Measurements from ENCODE around the gene TEAD1. TPM values are rescaled to one million over a fixed set of nuclear protein-coding genes. Genes with fewer than 3 reads are reported as not detected.

TEAD1 gene
- total and polyA plus RNA-seq, 3 experiments from 2014 or later = 0.59 to 0.89 TPM; not detected in 1

DNA sequence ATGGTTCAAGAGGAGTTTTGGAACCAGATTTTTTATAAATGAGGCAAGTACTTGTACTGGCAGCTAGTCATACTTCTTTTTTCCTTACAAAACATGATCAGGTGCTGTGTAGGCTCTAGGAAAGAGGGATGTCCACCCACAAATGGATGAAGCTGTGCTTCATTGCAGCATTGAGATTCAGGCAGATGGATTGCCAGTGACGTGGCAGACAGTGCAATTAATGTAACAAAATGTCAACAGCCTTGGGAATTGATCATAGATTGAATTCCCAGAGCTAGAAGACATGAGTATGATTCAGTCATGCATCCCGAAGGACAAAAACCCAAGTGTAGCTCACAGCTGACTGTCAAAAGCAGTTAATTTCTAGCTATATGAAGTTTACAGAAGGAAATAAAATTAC is 235.7 kb downstream of the TEAD1 start:
- CTCF ChIA-PET = no interaction called here
- Mint-ChIP-seq H3K36me3 (no peaks in the 10 kb centered on the region), H3K4me3 (no peak overlapping the region), H3K9me3 (peaks cover 0 to 2% (median 0%) of the 10 kb centered on the region in 5 donors), H3K27ac (no peak overlapping the region), H3K4me1 (no peaks in the 10 kb centered on the region), H3K27me3 (peaks cover 15 to 30% of the 10 kb centered on the region in 2 donors)
- Histone ChIP-seq H3K36me3 (ENCODE audit: insufficient read depth, low read length) (no peaks in the 10 kb centered on the region), H3K9me3 (ENCODE audit: low read length) (no peaks in the 10 kb centered on the region), H3K27me3 (ENCODE audit: insufficient read depth, low read length, poor library complexity, severe bottlenecking) (no peaks in the 10 kb centered on the region), H3K27ac (ENCODE audit: low read depth, low read length) (no peak overlapping the region), H3K4me1 (ENCODE audit: insufficient read depth, low read length) (no peaks in the 10 kb centered on the region), H3K4me3 (ENCODE audit: low read length) (no peak overlapping the region)
- POLR2A ChIA-PET = no interaction called here
- no peak for DNase-seq

DNA sequence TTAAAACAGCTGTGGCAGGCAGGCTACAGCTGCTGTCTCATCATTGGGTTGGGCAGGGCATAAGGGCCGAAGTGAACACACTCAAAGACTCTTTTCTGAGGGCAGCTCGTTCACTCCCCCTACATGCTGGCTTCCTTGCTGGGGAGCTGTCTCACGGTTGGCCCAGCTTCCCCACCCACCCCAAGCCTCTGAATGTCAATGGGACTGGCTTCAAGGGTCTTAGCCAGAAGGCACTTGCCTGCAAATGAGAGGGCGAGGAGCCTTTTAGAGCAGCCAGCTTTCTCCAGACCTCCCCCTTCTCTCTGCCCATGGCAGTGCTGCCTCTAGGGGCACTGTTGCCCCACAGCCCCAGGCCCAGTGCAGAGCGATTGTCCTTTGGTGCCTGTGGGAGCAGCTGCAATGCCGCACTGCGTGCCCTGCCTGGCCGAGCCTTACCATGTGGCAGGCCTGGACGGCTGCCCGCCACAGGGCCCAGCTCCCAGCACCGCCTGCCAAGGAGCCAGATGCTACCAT is 240.2 kb downstream of the TEAD1 start:
- H3K27me3 ChIP-seq (ENCODE audit: insufficient read depth, low read length, poor library complexity, severe bottlenecking) = no peaks in the 10 kb centered on the region
- H3K4me1 ChIP-seq (ENCODE audit: insufficient read depth, low read length) = no peaks in the 10 kb centered on the region
- H3K4me1 Mint-ChIP-seq = no peaks in the 10 kb centered on the region
- H3K27ac ChIP-seq (ENCODE audit: low read depth, low read length) = no peak overlapping the region
- DNase-seq = no peak
- H3K27me3 Mint-ChIP-seq = peaks cover 15 to 26% of the 10 kb centered on the region in 2 donors
- no peak overlapping the region for H3K4me3 Mint-ChIP-seq
- POLR2A ChIA-PET = no interaction called here
- H3K9me3 ChIP-seq (ENCODE audit: low read length) = no peaks in the 10 kb centered on the region
- H3K36me3 ChIP-seq (ENCODE audit: insufficient read depth, low read length) = no peaks in the 10 kb centered on the region
- no peaks in the 10 kb centered on the region for H3K36me3 Mint-ChIP-seq
- H3K27ac Mint-ChIP-seq = no peak overlapping the region
- H3K9me3 Mint-ChIP-seq = peaks cover 0 to 2% (median 0%) of the 10 kb centered on the region in 5 donors
- no peak overlapping the region for H3K4me3 ChIP-seq (ENCODE audit: low read length)
- CTCF ChIA-PET = no interaction called here

DNA sequence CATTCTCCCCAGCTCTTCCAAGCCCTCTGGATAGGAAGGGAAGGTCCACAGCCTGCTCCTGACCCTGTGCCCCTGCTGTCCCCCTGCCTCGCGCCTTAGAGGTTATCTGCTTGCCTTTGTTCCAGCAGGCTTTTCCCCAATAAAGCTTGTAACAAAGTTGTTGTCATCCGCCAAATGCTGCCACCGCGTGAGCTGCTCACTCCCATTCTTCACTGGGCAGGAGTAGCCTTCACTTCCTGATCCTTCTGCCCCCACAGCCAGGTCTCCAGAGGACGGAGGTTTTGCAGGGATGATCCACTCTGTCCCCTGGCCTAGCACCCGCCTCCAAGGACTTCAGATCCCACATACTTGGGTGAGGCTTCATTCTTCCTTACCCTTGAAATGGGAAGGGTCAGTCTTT is 240.9 kb downstream of the TEAD1 start:
- Mint-ChIP-seq H3K36me3 (no peaks in the 10 kb centered on the region), H3K4me1 (no peaks in the 10 kb centered on the region), H3K4me3 (no peak overlapping the region), H3K9me3 (peaks cover 0 to 2% (median 0%) of the 10 kb centered on the region in 5 donors), H3K27me3 (peaks cover 15 to 26% of the 10 kb centered on the region in 2 donors), H3K27ac (no peak overlapping the region)
- H3K4me3 ChIP-seq (ENCODE audit: low read length) = no peak overlapping the region
- no peaks in the 10 kb centered on the region for H3K27me3 ChIP-seq (ENCODE audit: insufficient read depth, low read length, poor library complexity, severe bottlenecking)
- H3K4me1 ChIP-seq (ENCODE audit: insufficient read depth, low read length) = no peaks in the 10 kb centered on the region
- H3K36me3 ChIP-seq (ENCODE audit: insufficient read depth, low read length) = no peaks in the 10 kb centered on the region
- DNase-seq = no peak
- ChIA-PET CTCF (no interaction called here), POLR2A (no interaction called here)
- H3K9me3 ChIP-seq (ENCODE audit: low read length) = no peaks in the 10 kb centered on the region
- H3K27ac ChIP-seq (ENCODE audit: low read depth, low read length) = no peak overlapping the region

DNA sequence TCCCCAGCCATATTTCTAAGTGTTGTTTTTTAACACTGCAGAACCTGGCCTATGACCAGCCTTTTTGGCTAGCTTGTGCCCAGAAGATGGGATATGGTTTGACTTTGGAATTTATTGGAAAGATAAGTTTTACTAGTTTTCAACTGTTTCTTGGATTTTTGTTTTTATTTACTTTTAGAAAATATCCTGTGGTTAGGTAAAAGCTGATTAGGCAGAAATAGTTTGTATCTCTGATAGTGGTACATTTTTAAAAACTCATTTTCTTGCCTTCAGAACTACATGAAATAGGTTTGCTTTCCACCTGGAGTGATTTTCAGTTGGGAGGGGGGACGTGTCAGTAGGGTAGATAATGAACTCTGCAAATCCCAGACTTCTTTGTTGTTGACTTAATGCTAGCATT is 243.6 kb downstream of the TEAD1 start:
- Mint-ChIP-seq H3K27me3 (peaks cover 10 to 25% of the 10 kb centered on the region in 2 donors), H3K27ac (no peak overlapping the region), H3K4me3 (no peak overlapping the region), H3K4me1 (no peaks in the 10 kb centered on the region), H3K36me3 (no peaks in the 10 kb centered on the region), H3K9me3 (no peaks in the 10 kb centered on the region)
- CTCF ChIA-PET = no interaction called here
- Histone ChIP-seq H3K9me3 (ENCODE audit: low read length) (no peaks in the 10 kb centered on the region), H3K27ac (ENCODE audit: low read depth, low read length) (no peak overlapping the region), H3K4me3 (ENCODE audit: low read length) (no peak overlapping the region), H3K4me1 (ENCODE audit: insufficient read depth, low read length) (no peaks in the 10 kb centered on the region), H3K27me3 (ENCODE audit: insufficient read depth, low read length, poor library complexity, severe bottlenecking) (no peaks in the 10 kb centered on the region), H3K36me3 (ENCODE audit: insufficient read depth, low read length) (no peaks in the 10 kb centered on the region)
- POLR2A ChIA-PET = no interaction called here
- DNase-seq = no peak

DNA sequence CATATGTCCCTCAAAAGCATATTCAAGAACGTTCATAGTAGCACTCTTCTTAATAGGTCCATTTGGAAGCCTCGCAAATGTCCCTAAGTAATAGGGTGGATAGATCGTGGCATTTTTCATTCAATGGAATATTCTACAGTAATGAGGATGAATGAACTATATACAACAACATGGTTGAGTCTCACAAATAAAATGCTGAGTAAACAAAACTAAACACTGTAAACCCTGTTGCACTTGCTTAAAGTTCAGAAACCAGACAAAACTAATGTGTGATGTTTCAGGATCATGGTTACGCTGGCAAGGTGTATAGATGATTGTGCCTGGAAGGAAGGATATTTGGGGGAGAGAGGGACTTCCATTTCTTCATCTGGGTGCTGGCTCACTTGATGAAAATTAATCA is 244.4 kb downstream of the TEAD1 start:
- Mint-ChIP-seq H3K36me3 (no peaks in the 10 kb centered on the region), H3K27ac (no peak overlapping the region), H3K4me1 (no peaks in the 10 kb centered on the region), H3K4me3 (no peak overlapping the region), H3K9me3 (no peaks in the 10 kb centered on the region), H3K27me3 (peaks cover 9 to 23% of the 10 kb centered on the region in 2 donors)
- Histone ChIP-seq H3K9me3 (ENCODE audit: low read length) (no peaks in the 10 kb centered on the region), H3K36me3 (ENCODE audit: insufficient read depth, low read length) (no peaks in the 10 kb centered on the region), H3K27me3 (ENCODE audit: insufficient read depth, low read length, poor library complexity, severe bottlenecking) (no peaks in the 10 kb centered on the region), H3K27ac (ENCODE audit: low read depth, low read length) (no peak overlapping the region), H3K4me1 (ENCODE audit: insufficient read depth, low read length) (no peaks in the 10 kb centered on the region), H3K4me3 (ENCODE audit: low read length) (no peak overlapping the region)
- DNase-seq = no peak
- POLR2A ChIA-PET = no interaction called here
- CTCF ChIA-PET = no interaction called here

DNA sequence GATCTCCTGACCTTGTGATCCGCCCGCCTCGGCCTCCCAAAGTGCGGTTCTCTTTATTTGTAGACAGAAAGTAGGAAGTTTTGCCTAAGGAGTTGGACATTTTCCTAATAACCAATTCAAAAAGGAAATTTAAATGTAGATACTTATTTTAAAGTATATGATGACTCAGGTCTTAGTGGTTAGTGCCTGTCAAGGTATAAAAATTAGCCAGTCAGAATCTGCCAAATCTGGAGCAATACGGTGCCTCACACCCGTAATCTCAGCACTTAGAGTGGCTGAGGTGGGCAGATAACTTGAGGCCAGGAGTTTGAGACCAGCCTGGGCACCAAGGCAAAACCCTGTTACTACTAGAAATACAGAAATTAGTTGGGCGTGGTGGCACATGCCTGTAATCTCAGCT is 248.2 kb downstream of the TEAD1 start:
- no peak for DNase-seq
- ChIA-PET CTCF (no interaction called here), POLR2A (no interaction called here)
- Histone ChIP-seq H3K4me3 (ENCODE audit: low read length) (no peak overlapping the region), H3K36me3 (ENCODE audit: insufficient read depth, low read length) (no peaks in the 10 kb centered on the region), H3K27ac (ENCODE audit: low read depth, low read length) (no peak overlapping the region), H3K27me3 (ENCODE audit: insufficient read depth, low read length, poor library complexity, severe bottlenecking) (no peaks in the 10 kb centered on the region), H3K4me1 (ENCODE audit: insufficient read depth, low read length) (no peaks in the 10 kb centered on the region), H3K9me3 (ENCODE audit: low read length) (no peaks in the 10 kb centered on the region)
- Mint-ChIP-seq H3K4me3 (no peak overlapping the region), H3K27me3 (peaks cover 3 to 4% of the 10 kb centered on the region in 2 donors), H3K36me3 (no peaks in the 10 kb centered on the region), H3K9me3 (no peaks in the 10 kb centered on the region), H3K4me1 (no peaks in the 10 kb centered on the region), H3K27ac (no peak overlapping the region)

DNA sequence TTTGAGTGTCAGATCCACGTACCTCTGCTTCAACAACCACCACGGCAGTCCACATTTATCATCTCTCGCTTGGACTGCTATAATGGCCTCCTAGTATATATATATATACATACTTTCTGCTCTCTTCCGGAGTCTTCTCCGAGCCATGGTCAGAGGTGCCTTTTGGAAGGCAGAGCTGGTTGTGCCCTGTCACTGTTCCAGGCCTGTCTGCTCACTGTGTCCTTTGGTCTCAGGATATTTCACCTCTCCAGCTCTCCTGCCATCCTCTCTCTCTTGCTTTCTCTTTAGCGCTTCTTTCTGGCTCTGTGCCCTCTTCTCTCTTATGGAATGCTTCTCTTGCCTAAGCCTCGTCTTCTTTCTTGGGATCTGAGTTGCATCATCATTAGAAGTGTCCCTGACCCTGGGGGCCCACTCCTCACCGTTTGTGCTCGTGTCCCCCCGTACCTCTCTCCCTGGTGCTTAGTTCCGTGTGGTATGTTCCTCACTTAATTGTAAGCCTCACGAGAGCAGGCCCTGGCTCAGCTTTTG is 248.8 kb downstream of the TEAD1 start:
- no peaks in the 10 kb centered on the region for H3K4me1 Mint-ChIP-seq
- CTCF ChIA-PET = no interaction called here

DNA sequence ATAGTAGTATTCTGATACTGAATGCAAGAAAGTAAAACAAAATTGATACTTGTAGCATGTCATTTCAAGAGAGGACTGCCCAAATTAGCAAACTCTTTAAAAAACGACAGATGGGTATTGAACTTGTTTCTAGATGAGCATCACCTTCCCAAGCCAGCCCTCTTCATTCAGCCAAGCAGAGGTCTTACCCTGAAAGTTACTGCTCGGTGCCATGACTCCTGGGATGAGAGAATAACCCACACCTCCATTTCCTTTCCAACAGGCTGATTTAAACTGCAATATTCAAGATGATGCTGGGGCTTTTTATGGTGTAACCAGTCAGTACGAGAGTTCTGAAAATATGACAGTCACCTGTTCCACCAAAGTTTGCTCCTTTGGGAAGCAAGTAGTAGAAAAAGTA is 250.4 kb downstream of the TEAD1 start:
- Mint-ChIP-seq H3K27me3 (peaks cover 3 to 11% of the 10 kb centered on the region in 2 donors), H3K36me3 (no peaks in the 10 kb centered on the region), H3K9me3 (no peaks in the 10 kb centered on the region), H3K4me3 (no peak overlapping the region), H3K27ac (no peak overlapping the region), H3K4me1 (no peaks in the 10 kb centered on the region)
- ChIA-PET CTCF (no interaction called here), POLR2A (no interaction called here)
- Histone ChIP-seq H3K36me3 (ENCODE audit: insufficient read depth, low read length) (no peaks in the 10 kb centered on the region), H3K4me3 (ENCODE audit: low read length) (no peak overlapping the region), H3K9me3 (ENCODE audit: low read length) (no peaks in the 10 kb centered on the region), H3K27ac (ENCODE audit: low read depth, low read length) (no peak overlapping the region), H3K4me1 (ENCODE audit: insufficient read depth, low read length) (no peaks in the 10 kb centered on the region), H3K27me3 (ENCODE audit: insufficient read depth, low read length, poor library complexity, severe bottlenecking) (no peaks in the 10 kb centered on the region)
- DNase-seq = no peak

More for the DNA sequence above, 248.8 kb downstream of the TEAD1 start:
- no peaks in the 10 kb centered on the region for H3K4me1 ChIP-seq (ENCODE audit: insufficient read depth, low read length)
- no peaks in the 10 kb centered on the region for H3K27me3 ChIP-seq (ENCODE audit: insufficient read depth, low read length, poor library complexity, severe bottlenecking)
- no peak for DNase-seq
- no peaks in the 10 kb centered on the region for H3K36me3 Mint-ChIP-seq
- POLR2A ChIA-PET = no interaction called here
- H3K27ac Mint-ChIP-seq = no peak overlapping the region
- H3K4me3 Mint-ChIP-seq = no peak overlapping the region
- H3K4me3 ChIP-seq (ENCODE audit: low read length) = no peak overlapping the region
- no peaks in the 10 kb centered on the region for H3K36me3 ChIP-seq (ENCODE audit: insufficient read depth, low read length)
- H3K9me3 ChIP-seq (ENCODE audit: low read length) = no peaks in the 10 kb centered on the region
- peaks cover 3% of the 10 kb centered on the region in 2 donors for H3K27me3 Mint-ChIP-seq
- no peak overlapping the region for H3K27ac ChIP-seq (ENCODE audit: low read depth, low read length)
- no peaks in the 10 kb centered on the region for H3K9me3 Mint-ChIP-seq

DNA sequence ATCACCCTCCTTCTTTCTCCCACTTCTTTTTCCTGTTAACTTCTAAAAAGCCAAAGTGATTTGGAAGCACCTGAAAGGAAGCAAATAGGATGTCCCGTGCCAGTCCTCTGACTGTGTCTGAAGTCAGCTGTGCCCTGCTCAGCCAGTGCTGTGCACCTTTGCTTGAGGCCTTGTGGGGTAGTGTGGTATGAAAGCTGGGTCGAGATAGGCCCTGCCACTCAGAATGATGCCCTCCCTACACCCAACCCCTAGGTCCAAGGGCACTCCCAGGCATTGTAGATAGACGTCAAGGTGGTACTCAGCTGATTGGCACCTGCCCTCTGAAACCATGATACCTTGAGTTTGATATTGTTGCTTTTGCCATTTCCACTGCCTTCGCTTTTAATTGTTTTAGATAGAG is 251.3 kb downstream of the TEAD1 start:
- Histone ChIP-seq H3K36me3 (ENCODE audit: insufficient read depth, low read length) (no peaks in the 10 kb centered on the region), H3K27me3 (ENCODE audit: insufficient read depth, low read length, poor library complexity, severe bottlenecking) (no peaks in the 10 kb centered on the region), H3K27ac (ENCODE audit: low read depth, low read length) (no peak overlapping the region), H3K4me3 (ENCODE audit: low read length) (no peak overlapping the region), H3K9me3 (ENCODE audit: low read length) (no peaks in the 10 kb centered on the region), H3K4me1 (ENCODE audit: insufficient read depth, low read length) (no peaks in the 10 kb centered on the region)
- DNase-seq = no peak
- POLR2A ChIA-PET = no interaction called here
- Mint-ChIP-seq H3K4me1 (no peaks in the 10 kb centered on the region), H3K27ac (no peak overlapping the region), H3K4me3 (no peak overlapping the region), H3K36me3 (no peaks in the 10 kb centered on the region), H3K27me3 (peaks cover 3 to 11% of the 10 kb centered on the region in 2 donors), H3K9me3 (no peaks in the 10 kb centered on the region)
- CTCF ChIA-PET = no interaction called here
